NCI-H446 treated with DMSO at 0.1 percent for 48 hours (cell line): Measurements from ENCODE around the gene CXADR.

Source experiments
- DNase-seq: peaks from one replicate; lab custom pipeline; 2025; lab: John Stamatoyannopoulos, UW

CXADR gene

DNA sequence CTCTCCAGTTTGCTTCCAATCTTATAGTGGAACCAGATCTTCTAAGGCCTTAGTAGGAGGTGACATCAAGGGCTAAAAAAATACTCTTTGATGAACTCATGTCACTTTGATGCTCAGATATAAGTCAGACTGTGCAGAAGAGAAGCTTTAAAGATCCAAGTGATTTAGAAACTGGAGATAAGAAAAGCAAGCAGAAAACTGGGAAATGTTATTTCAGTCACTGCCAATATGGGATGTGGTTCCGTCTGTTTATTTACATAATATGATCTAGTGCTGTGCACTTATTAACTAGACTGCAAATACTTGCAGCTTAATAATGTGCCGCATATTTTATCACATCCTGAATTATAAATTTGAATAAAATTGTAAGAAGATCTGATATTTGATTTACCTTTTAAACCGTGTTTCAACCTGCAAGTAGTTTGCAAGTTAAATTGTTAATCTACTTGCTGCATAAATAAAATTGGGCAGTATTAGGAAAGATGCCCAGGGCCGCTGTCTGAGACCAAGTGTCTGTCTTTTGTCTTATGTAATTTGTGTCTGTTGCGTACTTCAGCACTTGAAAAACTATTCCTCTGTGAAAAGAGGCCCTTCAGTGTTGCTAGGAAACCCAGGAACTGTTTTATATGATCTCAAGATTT lies 29.6 kb downstream of the CXADR start:
- peak; percentile 48 for DNase-seq

DNA sequence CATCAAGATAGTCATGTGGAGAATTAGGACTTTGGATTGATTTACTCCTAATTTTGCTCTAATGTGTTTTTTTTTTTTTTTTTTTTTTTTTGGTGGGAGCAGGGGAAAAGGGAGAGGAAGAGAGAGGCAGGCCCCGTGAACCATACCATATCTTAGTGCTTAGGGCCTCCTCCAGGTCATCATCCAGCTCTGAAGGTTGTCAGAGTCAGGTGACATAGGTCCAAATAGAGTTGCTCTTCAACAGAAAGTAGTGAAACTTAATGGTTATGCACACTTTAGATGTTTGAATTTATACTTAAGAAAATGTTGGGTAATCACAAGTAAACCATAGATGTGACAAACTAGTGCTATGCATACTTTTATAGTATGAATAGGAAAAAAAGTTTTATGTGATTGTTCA lies 32.2 kb downstream of the CXADR start:
- no peak for DNase-seq

DNA sequence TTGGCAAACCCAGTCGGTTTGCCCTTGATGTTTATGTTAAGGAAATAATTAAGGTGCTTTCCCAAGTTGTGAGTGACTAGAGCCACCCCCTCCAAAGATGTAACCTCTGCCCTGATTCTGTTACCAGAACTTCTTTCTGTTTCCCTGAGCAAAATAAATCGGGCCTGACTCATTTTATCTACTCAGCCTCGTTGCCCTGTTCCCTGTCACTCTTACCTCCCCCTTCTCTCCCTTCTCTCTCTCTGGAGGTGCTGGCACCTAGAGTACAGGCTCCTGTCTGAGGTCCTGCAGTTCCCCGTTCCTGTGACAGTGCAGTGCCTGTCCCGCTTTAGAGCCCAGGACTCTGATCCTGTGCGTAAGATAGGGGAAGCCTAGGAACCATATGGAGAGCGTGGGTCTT lies 35.4 kb downstream of the CXADR start:
- no peak for DNase-seq

DNA sequence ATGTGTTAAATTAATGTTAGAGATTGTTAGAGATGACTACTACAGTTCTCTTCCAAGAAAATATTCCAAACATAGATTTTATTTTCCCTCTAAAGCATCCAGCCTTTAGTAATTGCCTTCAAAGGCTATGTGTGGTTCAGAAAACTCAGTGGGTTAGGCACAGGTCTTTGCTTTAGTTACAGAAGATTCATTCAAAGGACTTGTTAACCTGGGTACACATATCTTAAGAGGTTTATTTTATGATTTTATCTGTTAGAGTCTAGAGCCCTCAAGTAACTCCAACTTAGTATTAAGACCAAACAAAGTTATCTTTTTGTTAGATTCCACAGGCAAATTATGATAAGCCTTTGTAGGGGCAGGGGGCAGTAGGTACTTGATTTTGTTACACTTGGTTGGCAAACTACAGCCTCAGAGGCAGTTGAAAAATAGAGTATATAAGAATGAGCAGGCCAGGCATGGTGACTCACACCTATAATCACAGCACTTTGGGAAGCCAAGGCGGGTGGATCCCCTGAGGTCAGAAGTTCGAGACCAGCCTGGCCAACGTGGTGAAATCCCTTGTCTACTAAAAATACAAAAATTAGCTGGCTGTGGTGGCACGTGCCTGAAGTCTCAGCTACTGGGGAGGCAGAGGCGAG lies 37.9 kb downstream of the CXADR start:
- no peak for DNase-seq

DNA sequence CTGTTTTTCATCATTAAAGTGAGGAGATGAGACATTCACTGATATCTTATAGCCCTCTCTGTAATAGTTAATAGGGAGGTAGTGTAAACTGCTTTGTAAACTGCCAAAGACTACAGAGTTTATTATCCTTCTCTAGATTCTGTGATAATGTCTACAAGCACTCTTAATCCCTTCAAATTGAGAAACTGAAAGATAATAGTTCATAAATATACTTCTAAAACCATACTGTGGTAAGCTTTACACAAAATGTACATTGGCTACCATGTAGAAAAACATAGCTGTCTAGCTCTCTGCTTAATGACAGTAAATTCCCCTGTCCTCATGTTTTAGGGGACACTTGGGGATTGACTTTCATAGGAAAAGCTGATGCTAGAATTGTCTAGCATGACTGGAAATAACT lies 39.6 kb downstream of the CXADR start:
- DNase-seq, result no peak

DNA sequence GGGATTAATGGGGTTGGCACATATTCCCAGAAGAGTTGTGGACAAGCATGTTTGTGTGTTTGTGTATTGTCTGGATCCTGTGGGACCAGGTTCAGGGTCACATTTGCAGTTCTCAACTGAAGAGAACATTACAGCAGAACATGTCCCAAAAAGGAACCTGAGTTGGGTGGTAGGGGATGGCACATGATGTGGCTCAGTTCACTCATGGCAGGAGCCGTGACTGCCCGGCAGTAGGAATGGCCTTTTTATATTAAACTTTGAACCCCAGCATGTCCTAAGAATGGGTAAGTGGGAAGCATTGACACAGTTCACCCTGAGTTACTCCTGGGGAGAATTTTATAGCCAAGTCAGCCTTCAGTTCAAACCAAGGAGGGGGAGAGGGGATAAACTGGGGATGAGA lies 41.3 kb downstream of the CXADR start:
- DNase-seq, result no peak

DNA sequence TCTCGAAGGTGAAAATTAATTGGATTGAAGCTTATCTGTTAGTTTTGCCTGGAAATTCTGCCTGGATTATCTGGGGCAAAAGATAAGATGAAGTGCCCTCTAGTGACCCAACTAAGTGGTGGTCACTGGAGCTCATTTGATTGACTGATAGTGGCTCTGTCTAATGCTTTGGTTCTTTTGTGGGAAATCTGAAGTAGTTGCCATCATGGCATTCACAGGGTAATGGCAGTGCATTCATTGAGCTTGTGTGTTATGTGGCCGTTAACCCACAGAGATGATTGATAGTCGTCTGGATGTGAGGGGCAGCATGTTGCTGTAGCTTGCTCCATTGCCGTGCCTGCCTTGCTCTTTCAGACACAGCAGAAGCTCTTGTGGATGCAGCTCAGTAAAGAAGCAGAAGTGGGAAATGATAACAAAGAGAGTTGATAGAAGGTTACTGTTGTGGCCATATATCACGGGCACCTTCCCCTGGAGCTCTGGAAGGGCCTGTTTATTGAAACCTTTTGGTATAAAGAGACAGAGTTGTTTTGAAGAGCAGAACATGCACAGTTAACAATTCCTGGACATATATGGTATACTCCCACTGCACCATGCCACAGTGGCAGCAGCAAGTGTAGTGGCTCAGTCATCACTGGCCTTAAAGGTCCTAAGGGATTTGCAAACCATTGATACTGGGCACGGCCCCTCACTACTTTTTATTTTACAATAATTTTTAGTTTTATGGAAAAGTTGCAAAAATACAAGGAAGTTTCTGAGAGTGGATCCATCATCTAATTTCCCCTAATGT lies 42.0 kb downstream of the CXADR start:
- DNase-seq, result no peak

DNA sequence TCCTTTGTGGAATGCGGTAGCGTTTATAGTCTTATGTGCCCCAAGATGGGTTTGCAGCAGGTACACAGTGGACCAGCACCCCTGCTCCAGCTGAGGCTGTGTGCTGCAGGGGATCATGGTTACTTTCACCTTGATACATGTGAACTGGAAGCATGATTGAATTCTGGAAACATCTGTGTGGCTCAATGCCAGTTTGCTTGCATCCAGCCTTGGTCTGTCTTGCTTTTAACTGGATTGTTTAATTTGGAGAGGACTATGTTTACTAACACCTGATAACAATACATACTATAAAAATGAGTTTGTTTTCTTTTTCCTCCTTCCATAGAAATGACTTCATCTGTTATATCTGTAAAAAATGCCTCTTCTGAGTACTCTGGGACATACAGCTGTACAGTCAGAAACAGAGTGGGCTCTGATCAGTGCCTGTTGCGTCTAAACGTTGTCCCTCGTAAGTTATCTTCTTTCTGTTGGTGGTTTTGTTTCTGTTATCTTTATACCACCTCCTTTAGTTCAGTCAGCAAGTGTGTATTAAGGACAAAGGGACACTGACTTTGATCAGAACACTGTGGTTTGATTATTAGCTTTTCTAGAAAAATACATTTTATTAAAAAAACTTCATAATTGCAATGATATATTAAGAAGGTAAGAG lies 47.7 kb downstream of the CXADR start:
- DNase-seq, result no peak

DNA sequence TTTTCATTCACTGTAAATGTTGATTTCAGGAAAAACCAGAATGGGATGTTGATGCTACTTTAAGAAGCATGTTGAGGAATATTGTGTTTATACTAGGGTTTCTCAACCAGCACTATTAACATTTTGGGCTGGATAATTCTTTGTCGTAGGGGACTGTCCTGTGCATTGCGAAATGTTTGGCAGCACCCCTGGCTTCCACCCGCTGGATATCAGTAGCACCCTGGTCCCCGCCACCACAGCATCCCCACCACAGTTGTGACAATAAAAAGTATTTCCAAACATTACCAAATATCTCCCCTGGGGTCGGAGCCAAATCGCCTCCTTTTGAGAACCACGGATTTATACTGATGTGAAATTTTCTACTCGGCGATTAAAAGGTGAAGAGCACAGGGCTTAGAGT lies 57.9 kb downstream of the CXADR start:
- no peak for DNase-seq

DNA sequence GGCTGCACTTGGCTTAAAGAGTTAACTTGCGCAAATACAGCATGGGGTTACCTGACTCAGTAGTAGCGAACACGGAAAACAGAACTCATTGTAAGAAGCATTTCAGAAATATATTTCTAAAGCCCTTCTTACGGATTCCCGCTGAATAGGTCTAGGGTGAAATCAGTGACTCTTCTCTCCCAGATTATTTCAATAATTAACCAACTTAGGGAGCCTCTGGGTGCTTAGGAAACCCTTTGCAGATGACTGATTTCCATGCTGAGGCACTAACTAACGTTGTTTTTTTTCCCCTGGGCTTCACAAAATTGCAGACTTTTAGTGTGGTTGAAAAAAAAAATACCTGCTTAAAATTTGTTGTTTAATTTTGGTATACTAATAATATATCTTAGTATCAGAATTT lies 59.6 kb downstream of the CXADR start:
- DNase-seq, result no peak

DNA sequence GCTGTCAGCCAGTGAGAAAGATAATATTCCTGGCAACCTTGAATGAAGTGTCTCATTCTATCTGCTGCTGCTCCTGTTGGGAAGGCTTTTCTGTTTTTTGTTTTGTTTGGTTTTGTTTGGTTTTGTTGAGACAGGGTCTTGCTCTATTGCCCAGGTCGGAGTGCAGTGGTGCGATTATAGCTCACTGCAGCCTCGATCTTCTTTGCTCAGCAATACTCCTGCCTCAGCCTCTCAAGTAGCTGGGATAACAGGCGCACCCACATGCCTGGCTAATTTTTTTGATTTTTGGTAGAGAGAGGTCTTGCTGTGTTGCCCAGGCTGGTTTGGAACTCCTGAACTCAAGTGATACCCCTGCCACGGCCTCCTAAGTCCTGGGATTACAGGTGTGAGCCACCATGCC lies 62.2 kb downstream of the CXADR start:
- no peak for DNase-seq

DNA sequence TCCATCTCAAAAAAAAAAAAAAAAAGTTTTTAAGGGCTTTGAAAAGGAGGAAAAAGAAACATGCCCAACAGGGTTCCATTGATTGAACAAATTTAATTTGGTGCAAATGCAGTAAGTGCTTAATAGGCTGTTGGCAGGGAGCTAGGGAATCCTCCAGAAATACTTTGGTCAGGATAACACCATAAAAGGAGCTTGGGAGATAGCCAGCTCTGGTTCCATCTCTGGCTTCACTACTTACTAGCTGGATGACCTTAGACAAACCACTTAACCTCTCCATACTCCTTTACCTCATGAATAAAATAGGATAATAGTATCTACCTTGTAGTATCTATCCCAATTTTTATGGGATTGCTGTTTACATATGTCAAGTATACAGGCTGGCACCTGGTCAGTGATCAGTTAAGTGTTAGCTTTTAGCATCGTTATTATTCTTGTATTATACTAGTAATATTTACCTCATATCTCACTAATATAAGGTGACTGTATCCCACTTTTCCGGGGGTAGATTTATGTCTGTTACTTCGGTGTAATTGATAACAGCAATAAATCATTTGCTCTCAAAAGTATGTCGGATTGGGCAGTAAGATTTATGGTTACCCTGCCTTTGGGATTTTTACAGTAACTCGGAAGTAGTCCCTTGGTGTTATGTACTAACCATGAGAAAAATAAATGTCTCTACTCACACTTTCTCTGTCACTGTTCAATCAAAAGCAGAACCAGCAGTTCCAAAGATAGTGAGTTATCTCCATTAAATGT lies 63.4 kb downstream of the CXADR start:
- peak; percentile 30 for DNase-seq

DNA sequence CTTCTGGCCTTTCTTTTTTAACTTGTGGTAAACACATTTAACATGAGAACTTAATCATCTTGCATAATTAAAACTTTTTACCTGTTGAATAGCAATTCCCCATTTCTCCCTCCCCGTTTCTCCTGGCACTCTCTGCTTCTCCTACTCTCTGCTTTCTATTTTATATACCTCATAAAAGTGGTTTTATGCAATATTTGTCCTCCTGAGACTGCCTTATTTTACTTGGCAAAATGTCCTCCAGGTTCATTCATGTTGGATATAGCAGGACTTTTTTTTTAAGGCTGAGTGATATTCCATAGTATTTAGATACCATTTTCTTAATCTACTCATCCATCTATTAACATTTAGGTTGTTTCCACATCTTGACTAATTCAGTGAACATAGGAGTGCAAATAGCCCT lies 64.9 kb downstream of the CXADR start:
- DNase-seq, result no peak

DNA sequence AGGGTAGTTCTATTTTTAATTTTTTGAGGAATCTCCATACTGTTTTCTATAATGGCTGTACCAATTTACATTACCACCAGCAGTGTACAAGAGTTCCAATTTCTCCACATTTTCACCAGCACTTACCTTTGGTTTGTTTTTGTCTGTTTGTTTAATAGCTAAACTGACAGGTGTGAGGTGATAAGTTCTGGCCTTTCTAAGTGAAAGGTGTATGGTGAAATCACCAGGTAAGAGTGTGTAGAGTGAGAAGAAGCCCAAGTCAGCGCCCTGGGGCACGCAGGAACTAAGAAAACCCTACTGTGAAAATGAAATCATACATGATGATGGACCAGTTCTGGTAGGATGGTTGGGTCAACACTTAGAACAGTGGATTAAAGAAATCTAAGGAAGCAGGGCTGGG lies 65.3 kb downstream of the CXADR start:
- no peak for DNase-seq

DNA sequence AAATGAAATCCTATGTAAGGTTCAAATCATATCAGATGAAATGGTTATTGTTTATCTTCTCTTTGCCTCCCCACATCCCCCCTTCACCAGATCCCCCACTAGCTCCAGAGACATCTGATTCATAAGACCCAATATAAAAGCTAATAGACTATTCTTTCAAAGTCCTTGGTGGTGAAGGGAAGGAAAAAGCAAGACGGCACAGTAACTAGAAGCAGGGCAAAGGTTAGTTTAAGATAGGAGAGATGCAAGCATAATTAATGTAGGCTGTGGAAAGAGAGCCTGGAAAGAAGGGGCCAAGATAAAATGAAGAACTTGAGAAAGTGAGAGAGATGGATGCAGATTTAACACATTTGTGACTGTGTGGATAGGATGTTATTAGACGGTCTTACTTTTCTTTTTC lies 66.0 kb downstream of the CXADR start:
- no peak for DNase-seq

DNA sequence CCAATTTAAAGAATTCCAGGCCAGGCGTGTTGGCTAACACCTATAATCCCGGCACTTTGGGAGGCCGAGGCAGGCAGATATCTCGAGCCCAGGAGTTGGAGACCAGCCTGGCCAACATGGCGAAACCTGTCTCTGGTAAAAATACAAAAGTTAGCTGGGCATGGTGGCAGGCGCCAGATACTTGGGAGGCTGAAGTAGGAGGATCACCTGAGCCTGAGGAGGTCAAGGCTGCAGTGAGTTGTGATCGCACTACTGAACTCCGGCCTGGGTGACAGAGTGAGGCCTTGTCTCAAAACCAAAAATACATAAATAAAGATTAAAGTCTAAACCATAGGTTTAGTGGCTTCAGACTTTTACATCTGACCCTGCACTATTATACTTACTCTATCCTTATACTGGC lies 67.5 kb downstream of the CXADR start:
- no peak for DNase-seq

DNA sequence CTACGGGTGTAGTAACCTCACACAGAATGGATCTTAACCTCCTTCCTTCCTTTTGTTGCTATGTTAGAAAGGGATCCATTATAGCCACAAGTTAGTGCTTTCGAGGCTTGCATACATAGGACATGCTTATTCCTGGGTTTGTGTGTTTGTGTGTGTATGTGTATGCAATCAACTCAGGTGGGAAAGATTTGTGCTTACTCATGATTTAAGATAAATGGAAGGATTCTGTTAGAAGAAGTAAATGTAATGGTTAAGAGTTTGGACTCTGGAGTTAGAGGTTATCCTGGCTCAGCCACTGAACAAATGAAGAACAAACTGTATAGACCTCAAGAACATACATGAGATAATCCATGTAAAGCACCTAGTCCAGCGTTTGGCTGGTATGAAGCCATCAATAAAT lies 71.1 kb downstream of the CXADR start:
- DNase-seq, result no peak

DNA sequence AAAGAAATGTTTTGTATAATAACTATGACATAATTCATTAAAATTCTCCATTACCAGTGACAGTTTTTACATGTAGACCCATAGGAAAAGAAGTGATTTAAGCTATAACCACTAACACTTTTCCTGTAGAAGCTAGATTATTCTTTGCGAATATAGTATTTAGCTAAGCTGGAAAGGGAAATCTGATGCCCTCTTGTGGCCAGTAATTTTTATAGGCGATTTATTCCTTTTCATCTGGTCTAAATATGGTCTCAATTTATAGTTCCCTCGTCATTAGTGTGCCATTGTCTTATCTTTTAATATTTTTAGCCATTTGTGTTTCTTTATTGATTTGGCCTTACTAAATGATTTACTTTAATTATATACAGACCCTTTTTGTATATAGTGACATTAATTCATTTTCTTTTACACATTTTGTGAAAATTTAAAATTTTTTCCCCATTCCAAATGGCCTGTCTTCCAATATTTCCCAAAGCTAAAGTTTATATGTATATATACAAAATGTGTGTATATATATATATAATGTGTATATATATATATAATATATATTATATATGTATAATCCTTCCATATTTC lies 73.1 kb downstream of the CXADR start:
- peak; percentile 37 for DNase-seq

DNA sequence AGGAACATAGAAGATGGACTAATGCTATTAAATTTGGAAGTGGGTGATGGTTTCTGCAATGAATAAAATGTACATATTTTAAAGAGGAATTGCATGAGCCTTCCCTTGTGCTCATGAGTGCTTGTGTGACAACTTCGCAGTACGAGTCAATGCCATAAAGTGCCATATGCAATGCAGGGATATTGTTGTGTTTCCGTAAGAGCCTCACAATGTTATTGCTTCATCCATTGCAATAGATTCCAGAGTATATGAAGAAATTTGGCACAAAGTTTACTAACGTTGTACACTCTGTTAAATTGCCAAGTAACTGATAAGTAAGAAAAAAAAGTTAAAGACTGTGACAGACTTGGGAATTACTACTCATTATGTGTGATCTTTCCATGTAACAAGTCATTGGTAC lies 77.6 kb downstream of the CXADR start:
- DNase-seq, result no peak

DNA sequence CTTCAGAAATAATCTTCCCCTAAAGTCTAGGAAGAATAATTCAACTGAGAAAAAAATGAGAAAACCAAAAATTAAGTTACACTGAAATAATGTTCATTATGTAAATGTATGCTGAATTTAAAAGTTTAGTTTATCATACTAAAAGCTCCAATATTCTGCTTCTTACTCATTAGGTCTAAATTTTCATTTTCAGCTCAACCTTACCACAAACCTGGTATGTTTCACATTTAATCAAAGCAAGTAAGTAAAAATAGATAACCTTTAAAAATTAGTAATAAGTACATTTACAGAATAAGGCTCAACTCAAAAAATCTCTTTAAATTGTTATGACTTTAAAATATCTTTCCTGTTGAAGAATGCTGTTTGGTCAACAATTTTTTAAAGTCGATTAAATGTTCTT lies 84.8 kb downstream of the CXADR start:
- no peak for DNase-seq

DNA sequence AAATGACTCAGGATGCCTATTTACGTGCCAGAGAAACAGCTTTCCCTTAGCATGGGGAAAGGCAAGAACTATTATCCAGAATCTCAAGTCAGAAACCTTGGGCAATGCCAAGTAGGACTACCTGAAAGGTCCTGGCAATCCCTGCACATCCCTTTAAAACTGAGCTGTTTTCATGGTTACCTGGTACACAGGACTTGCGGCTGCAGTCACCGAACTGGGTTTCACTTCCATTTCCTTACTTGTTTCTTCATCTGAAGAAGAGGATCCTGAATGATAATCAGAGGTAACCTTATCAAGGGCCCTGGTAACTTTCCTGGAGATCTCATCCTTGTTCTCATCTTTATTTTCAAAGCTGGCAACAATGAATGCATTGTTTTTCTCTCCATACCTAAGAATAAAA lies 85.6 kb downstream of the CXADR start:
- DNase-seq, result no peak

DNA sequence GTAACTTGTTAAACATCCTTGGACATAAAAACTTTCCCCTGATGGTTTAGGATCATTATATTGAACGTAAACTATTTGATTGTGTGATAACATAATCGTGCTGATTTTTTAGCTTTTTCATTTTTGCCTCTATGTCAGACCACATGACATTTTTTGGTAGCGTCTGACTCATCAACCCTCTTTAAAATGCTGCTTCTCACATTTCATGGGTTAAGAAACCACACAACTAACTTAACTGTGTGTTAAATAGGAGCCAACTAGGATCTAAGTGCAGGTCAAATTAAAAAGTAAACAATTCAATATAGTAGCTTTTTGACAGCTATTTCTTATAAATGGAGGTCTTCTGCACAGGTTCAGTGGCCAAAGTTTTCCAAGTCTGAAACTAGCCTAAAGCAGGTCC lies 90.0 kb downstream of the CXADR start:
- no peak for DNase-seq
